ENCODE results near the gene CRYZL1.

DNA sequence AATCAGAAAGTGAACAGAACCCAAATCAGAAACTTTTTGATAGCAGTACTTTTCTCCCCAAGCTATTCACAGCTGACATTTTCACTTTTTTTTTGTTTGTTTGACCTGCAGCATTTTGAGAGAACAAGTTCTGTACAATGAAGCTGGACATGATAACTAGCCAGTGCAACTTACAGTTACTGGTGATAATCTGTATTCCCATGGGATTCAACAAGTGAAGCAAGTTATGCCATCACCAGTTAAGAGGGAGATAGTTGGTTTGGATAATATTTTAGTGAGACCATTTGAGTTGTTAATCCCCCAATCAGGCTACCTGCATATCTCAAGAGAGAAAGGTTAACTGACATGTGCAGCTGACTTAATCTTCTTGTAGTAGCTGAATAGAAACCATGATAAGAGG is 80.6 kb downstream of the CRYZL1 start:
- TF ChIP-seq, protein P1, sequence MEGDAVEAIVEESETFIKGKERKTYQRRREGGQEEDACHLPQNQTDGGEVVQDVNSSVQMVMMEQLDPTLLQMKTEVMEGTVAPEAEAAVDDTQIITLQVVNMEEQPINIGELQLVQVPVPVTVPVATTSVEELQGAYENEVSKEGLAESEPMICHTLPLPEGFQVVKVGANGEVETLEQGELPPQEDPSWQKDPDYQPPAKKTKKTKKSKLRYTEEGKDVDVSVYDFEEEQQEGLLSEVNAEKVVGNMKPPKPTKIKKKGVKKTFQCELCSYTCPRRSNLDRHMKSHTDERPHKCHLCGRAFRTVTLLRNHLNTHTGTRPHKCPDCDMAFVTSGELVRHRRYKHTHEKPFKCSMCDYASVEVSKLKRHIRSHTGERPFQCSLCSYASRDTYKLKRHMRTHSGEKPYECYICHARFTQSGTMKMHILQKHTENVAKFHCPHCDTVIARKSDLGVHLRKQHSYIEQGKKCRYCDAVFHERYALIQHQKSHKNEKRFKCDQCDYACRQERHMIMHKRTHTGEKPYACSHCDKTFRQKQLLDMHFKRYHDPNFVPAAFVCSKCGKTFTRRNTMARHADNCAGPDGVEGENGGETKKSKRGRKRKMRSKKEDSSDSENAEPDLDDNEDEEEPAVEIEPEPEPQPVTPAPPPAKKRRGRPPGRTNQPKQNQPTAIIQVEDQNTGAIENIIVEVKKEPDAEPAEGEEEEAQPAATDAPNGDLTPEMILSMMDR (IDR thresholded peaks at IDR 0.05): no peak
- no peak for TF ChIP-seq POLR2A (IDR thresholded peaks at IDR 0.05)
